HG02973 (cell line): ENCODE measurements around the gene CEP72.
"Not testable (repeated sequence)": the region's sequence is repeated elsewhere in the genome, so short reads cannot be mapped to it uniquely, and the experiment has no call there.

ENCODE experiments used
- ATAC-seq: cut with Tn5 transposase; IDR thresholded peaks from one replicate; pipeline ENCODE4 v1.9.1; 2021; ENCODE audit warnings: moderate library complexity; ENCODE audit not compliant: unreplicated experiment

The CEP72 gene

GRCh38 chr5:696753-697702 is 84.9 kb downstream of the CEP72 start:
- ATAC-seq: not testable (repeated sequence)
